ENCODE data around the gene ARHGAP15. TPM values are rescaled to one million over a fixed set of nuclear protein-coding genes. Genes with fewer than 3 reads are reported as not detected.

ARHGAP15 gene
- total and polyA plus RNA-seq, 3 experiments from 2014 or later = 41.3 to 328 (median 41.4) TPM

- no peak overlapping the region for H3K4me3 ChIP-seq (ENCODE audit: low read length)
- ChIA-PET CTCF (no interaction called here), POLR2A (no interaction called here)
Measured at GRCh38 chr2:143689541-143689940, 560.3 kb downstream of the ARHGAP15 start.

GRCh38 chr2:143690235-143690634 lies 561.0 kb downstream of the ARHGAP15 start:
- Mint-ChIP-seq H3K36me3 (peaks cover 10 to 42% (median 12%) of the 10 kb centered on the region in 3 donors), H3K4me3 (no peak overlapping the region), H3K27me3 (no peaks in the 10 kb centered on the region), H3K27ac (peak overlapping the region in 1 of 8 donors; percentile 14), H3K9me3 (no peaks in the 10 kb centered on the region), H3K4me1 (peaks cover 41 to 75% (median 73%) of the 10 kb centered on the region in 3 donors)
- no peak for DNase-seq
- Histone ChIP-seq H3K4me1 (ENCODE audit: insufficient read depth, low read length) (no peaks in the 10 kb centered on the region), H3K27ac (ENCODE audit: low read depth, low read length) (no peak overlapping the region), H3K9me3 (ENCODE audit: low read length) (no peaks in the 10 kb centered on the region), H3K36me3 (ENCODE audit: insufficient read depth, low read length) (no peaks in the 10 kb centered on the region), H3K4me3 (ENCODE audit: low read length) (no peak overlapping the region), H3K27me3 (ENCODE audit: insufficient read depth, low read length, poor library complexity, severe bottlenecking) (no peaks in the 10 kb centered on the region)
- CTCF ChIA-PET = no interaction called here
- POLR2A ChIA-PET = no interaction called here

More at GRCh38 chr2:143689541-143689940, 560.3 kb downstream of the ARHGAP15 start:
- no peak overlapping the region for H3K4me3 Mint-ChIP-seq
- no peak overlapping the region for H3K27ac Mint-ChIP-seq
- H3K27me3 Mint-ChIP-seq = no peaks in the 10 kb centered on the region
- H3K27ac ChIP-seq (ENCODE audit: low read depth, low read length) = no peak overlapping the region
- no peaks in the 10 kb centered on the region for H3K9me3 Mint-ChIP-seq
- H3K27me3 ChIP-seq (ENCODE audit: insufficient read depth, low read length, poor library complexity, severe bottlenecking) = no peaks in the 10 kb centered on the region
- no peaks in the 10 kb centered on the region for H3K9me3 ChIP-seq (ENCODE audit: low read length)
- no peak for DNase-seq
- H3K36me3 Mint-ChIP-seq = peaks cover 10 to 41% (median 12%) of the 10 kb centered on the region in 3 donors
- peaks cover 42 to 80% (median 78%) of the 10 kb centered on the region in 3 donors for H3K4me1 Mint-ChIP-seq
- H3K4me1 ChIP-seq (ENCODE audit: insufficient read depth, low read length) = no peaks in the 10 kb centered on the region
- no peaks in the 10 kb centered on the region for H3K36me3 ChIP-seq (ENCODE audit: insufficient read depth, low read length)

- Mint-ChIP-seq H3K27ac (peak overlapping the region in 1 of 8 donors; percentile 14), H3K36me3 (peaks cover 10 to 39% (median 12%) of the 10 kb centered on the region in 3 donors), H3K4me3 (peak overlapping the region in 1 of 7 donors; percentile 16), H3K27me3 (no peaks in the 10 kb centered on the region), H3K9me3 (no peaks in the 10 kb centered on the region), H3K4me1 (peaks cover 41 to 75% (median 73%) of the 10 kb centered on the region in 3 donors)
- Histone ChIP-seq H3K4me3 (ENCODE audit: low read length) (no peak overlapping the region), H3K9me3 (ENCODE audit: low read length) (no peaks in the 10 kb centered on the region), H3K27me3 (ENCODE audit: insufficient read depth, low read length, poor library complexity, severe bottlenecking) (no peaks in the 10 kb centered on the region), H3K4me1 (ENCODE audit: insufficient read depth, low read length) (no peaks in the 10 kb centered on the region), H3K36me3 (ENCODE audit: insufficient read depth, low read length) (no peaks in the 10 kb centered on the region), H3K27ac (ENCODE audit: low read depth, low read length) (no peak overlapping the region)
- POLR2A ChIA-PET = no interaction called here
- DNase-seq = no peak
- CTCF ChIA-PET = no interaction called here
Measured at GRCh38 chr2:143691121-143691520, 561.9 kb downstream of the ARHGAP15 start.

DNA sequence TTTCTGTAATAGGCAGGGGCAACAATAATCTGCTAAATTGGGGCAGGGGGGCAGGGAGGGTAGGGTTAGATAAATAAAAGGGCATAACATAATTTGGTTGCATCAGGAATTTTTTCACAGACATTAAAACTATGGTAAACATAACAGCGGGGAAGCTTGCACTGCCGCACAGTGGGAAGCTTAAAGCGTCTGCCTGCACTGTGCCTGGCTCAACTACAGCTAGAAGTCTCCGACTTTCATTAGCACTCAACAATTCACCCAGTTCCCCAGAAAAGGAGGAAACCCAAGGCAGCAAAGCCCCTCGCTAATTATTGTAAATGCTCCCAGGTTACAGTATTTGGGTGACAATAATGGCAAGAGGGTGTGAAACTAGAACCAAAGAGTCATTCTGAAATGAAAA lies 562.9 kb downstream of the ARHGAP15 start:
- no peak for DNase-seq
- H3K36me3 ChIP-seq (ENCODE audit: insufficient read depth, low read length) = no peaks in the 10 kb centered on the region
- peak overlapping the region in 2 of 8 donors; percentile 31 to 45 for H3K27ac Mint-ChIP-seq
- no peaks in the 10 kb centered on the region for H3K27me3 ChIP-seq (ENCODE audit: insufficient read depth, low read length, poor library complexity, severe bottlenecking)
- H3K4me1 Mint-ChIP-seq = peaks cover 38 to 73% (median 70%) of the 10 kb centered on the region in 3 donors
- no peaks in the 10 kb centered on the region for H3K4me1 ChIP-seq (ENCODE audit: insufficient read depth, low read length)
- H3K4me3 Mint-ChIP-seq = no peak overlapping the region
- no peak overlapping the region for H3K4me3 ChIP-seq (ENCODE audit: low read length)
- CTCF ChIA-PET = no interaction called here
- no peaks in the 10 kb centered on the region for H3K9me3 Mint-ChIP-seq
- no peaks in the 10 kb centered on the region for H3K27me3 Mint-ChIP-seq
- no peak overlapping the region for H3K27ac ChIP-seq (ENCODE audit: low read depth, low read length)
- no peaks in the 10 kb centered on the region for H3K9me3 ChIP-seq (ENCODE audit: low read length)
- peaks cover 10 to 39% (median 12%) of the 10 kb centered on the region in 3 donors for H3K36me3 Mint-ChIP-seq
- POLR2A ChIA-PET = no interaction called here

DNA sequence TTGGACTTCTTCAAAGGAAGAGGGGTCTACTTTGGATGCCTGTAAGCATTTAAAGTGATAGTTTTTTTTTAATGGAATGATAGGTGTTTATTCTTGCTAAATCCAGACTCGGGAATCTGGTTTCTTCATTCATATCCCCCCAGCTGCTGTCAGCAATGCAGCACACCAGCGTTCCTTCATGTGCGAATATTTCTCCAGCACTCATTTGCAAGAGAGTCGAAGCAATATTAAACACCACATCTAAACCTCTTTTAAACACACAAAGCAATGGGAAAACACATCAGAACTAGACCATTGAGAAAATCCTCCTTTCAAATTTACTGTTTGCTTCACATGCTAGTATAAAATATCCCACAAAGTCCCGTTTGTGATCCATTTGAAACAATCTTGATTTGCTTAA lies 563.7 kb downstream of the ARHGAP15 start:
- H3K4me1 Mint-ChIP-seq = peaks cover 36 to 75% (median 73%) of the 10 kb centered on the region in 3 donors

GRCh38 chr2:143694335-143694734 lies 565.1 kb downstream of the ARHGAP15 start:
- H3K27me3 Mint-ChIP-seq = no peaks in the 10 kb centered on the region
- no peaks in the 10 kb centered on the region for H3K9me3 Mint-ChIP-seq
- H3K27ac ChIP-seq (ENCODE audit: low read depth, low read length) = no peak overlapping the region
- H3K36me3 Mint-ChIP-seq = peaks cover 10 to 40% (median 15%) of the 10 kb centered on the region in 3 donors
- POLR2A ChIA-PET = no interaction called here
- no peak overlapping the region for H3K4me3 ChIP-seq (ENCODE audit: low read length)
- no peaks in the 10 kb centered on the region for H3K9me3 ChIP-seq (ENCODE audit: low read length)
- CTCF ChIA-PET = interaction anchor here (1.2 kb wide), 1 partner anchor 12 kb away, joined by 3 read pairs; no protein-coding TSS in a partner anchor
- H3K27me3 ChIP-seq (ENCODE audit: insufficient read depth, low read length, poor library complexity, severe bottlenecking) = no peaks in the 10 kb centered on the region
- H3K27ac Mint-ChIP-seq = no peak overlapping the region
- H3K4me1 ChIP-seq (ENCODE audit: insufficient read depth, low read length) = no peaks in the 10 kb centered on the region
- peaks cover 40 to 73% (median 71%) of the 10 kb centered on the region in 3 donors for H3K4me1 Mint-ChIP-seq
- no peak overlapping the region for H3K4me3 Mint-ChIP-seq
- no peaks in the 10 kb centered on the region for H3K36me3 ChIP-seq (ENCODE audit: insufficient read depth, low read length)
- no peak for DNase-seq

More for the DNA sequence above, 563.7 kb downstream of the ARHGAP15 start:
- CTCF ChIA-PET = no interaction called here
- no peaks in the 10 kb centered on the region for H3K9me3 Mint-ChIP-seq
- H3K36me3 Mint-ChIP-seq = peaks cover 10 to 39% (median 14%) of the 10 kb centered on the region in 3 donors
- H3K36me3 ChIP-seq (ENCODE audit: insufficient read depth, low read length) = no peaks in the 10 kb centered on the region
- H3K4me3 Mint-ChIP-seq = no peak overlapping the region
- no peaks in the 10 kb centered on the region for H3K9me3 ChIP-seq (ENCODE audit: low read length)
- no peaks in the 10 kb centered on the region for H3K27me3 Mint-ChIP-seq
- no peak overlapping the region for H3K27ac Mint-ChIP-seq
- H3K4me1 ChIP-seq (ENCODE audit: insufficient read depth, low read length) = no peaks in the 10 kb centered on the region
- no peak for DNase-seq
- POLR2A ChIA-PET = no interaction called here
- no peak overlapping the region for H3K27ac ChIP-seq (ENCODE audit: low read depth, low read length)
- H3K4me3 ChIP-seq (ENCODE audit: low read length) = no peak overlapping the region
- no peaks in the 10 kb centered on the region for H3K27me3 ChIP-seq (ENCODE audit: insufficient read depth, low read length, poor library complexity, severe bottlenecking)

GRCh38 chr2:143696651-143697050 lies 567.4 kb downstream of the ARHGAP15 start:
- H3K27ac ChIP-seq (ENCODE audit: low read depth, low read length) = no peak overlapping the region
- POLR2A ChIA-PET = no interaction called here
- H3K27ac Mint-ChIP-seq = no peak overlapping the region
- no peak overlapping the region for H3K4me3 Mint-ChIP-seq
- CTCF ChIA-PET = no interaction called here
- no peaks in the 10 kb centered on the region for H3K4me1 ChIP-seq (ENCODE audit: insufficient read depth, low read length)
- no peaks in the 10 kb centered on the region for H3K27me3 Mint-ChIP-seq
- no peaks in the 10 kb centered on the region for H3K27me3 ChIP-seq (ENCODE audit: insufficient read depth, low read length, poor library complexity, severe bottlenecking)
- H3K9me3 Mint-ChIP-seq = no peaks in the 10 kb centered on the region
- peaks cover 32 to 65% (median 55%) of the 10 kb centered on the region in 3 donors for H3K4me1 Mint-ChIP-seq
- DNase-seq = no peak
- H3K9me3 ChIP-seq (ENCODE audit: low read length) = no peaks in the 10 kb centered on the region
- peaks cover 6 to 33% (median 12%) of the 10 kb centered on the region in 3 donors for H3K36me3 Mint-ChIP-seq
- no peak overlapping the region for H3K4me3 ChIP-seq (ENCODE audit: low read length)
- no peaks in the 10 kb centered on the region for H3K36me3 ChIP-seq (ENCODE audit: insufficient read depth, low read length)

DNA sequence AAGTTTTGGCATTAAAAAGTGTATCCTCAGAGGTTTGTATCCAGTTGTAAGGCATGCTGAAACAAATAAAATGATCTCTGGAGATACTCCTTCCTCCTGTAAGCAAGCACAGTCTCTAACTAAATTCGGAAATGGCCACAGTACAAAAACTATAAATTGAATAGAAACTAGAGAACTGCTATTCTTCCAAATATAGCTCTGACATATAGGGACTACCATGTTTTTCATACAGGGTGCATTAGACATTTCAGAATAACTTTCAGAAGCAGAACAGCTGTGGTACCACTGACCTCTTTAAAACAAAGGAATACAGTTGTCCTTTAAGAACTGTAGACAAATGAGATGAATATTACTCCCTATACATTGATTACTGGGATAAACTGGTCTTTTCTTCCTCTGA lies 568.5 kb downstream of the ARHGAP15 start:
- peaks cover 30 to 60% (median 45%) of the 10 kb centered on the region in 3 donors for H3K4me1 Mint-ChIP-seq
- H3K4me3 ChIP-seq (ENCODE audit: low read length) = no peak overlapping the region
- no peaks in the 10 kb centered on the region for H3K27me3 ChIP-seq (ENCODE audit: insufficient read depth, low read length, poor library complexity, severe bottlenecking)
- POLR2A ChIA-PET = no interaction called here
- no peaks in the 10 kb centered on the region for H3K9me3 Mint-ChIP-seq
- H3K4me1 ChIP-seq (ENCODE audit: insufficient read depth, low read length) = no peaks in the 10 kb centered on the region
- H3K9me3 ChIP-seq (ENCODE audit: low read length) = no peaks in the 10 kb centered on the region
- H3K27me3 Mint-ChIP-seq = no peaks in the 10 kb centered on the region
- peak overlapping the region in 1 of 8 donors; percentile 31 for H3K27ac Mint-ChIP-seq
- peaks cover 2 to 31% (median 10%) of the 10 kb centered on the region in 3 donors for H3K36me3 Mint-ChIP-seq
- H3K36me3 ChIP-seq (ENCODE audit: insufficient read depth, low read length) = no peaks in the 10 kb centered on the region
- no peak overlapping the region for H3K27ac ChIP-seq (ENCODE audit: low read depth, low read length)
- H3K4me3 Mint-ChIP-seq = no peak overlapping the region
- CTCF ChIA-PET = no interaction called here
- DNase-seq = no peak

All from CD8-positive, alpha-beta memory T cell (primary cell).